HCT116 (cell line): Measurements from ENCODE around the gene NAALADL2. TPM values are rescaled to one million over a fixed set of nuclear protein-coding genes. Genes with fewer than 3 reads are reported as not detected.

ENCODE experiments used
- ATAC-seq: fragments of 200-7000 bp; cut with Tn5 transposase; 2 replicates; pipeline ENCODE4 v1.9.1; 2020; ENCODE audit warnings: mild to moderate bottlenecking, moderate library complexity
- BruUV-seq: library from RNA; stranded (reverse); fragments of 400-500 nt; replicated peaks from 2 replicates; lab custom pipeline; 2021; lab: Mats Ljungman, UMichigan
- CTCF ChIA-PET: fragments of 300-600 bp; sonication (Branson Sonifier 250); formaldehyde crosslinking; loops from one replicate; lab custom pipeline; 2021; ENCODE audit warnings: antibody characterized with exemption; lab: Charles Lee
- POLR2A ChIA-PET: fragments of 300-600, 350-600 bp; sonication (Branson Sonifier 250); formaldehyde crosslinking; loops from one replicate; lab custom pipeline; 2021; ENCODE audit warnings: antibody characterized with exemption; lab: Charles Lee
- RAD21 ChIA-PET, 2 experiments: fragments of 300-600 bp; sonication (Branson Sonifier 250); formaldehyde crosslinking; loops; one replicate each; lab custom pipeline; 2023; ENCODE audit warnings: low total read pairs in 2 of 2; ENCODE audit not compliant: uncharacterized antibody in 2 of 2, unreplicated experiment in 2 of 2, low non-redundant PET in 1 of 2; lab: Charles Lee
- DNase-seq: peaks from one replicate; pipeline ENCODE4 v3.0.0-alpha.2; 2010; ENCODE audit warnings: low read depth, low spot score
- H2AFZ ChIP-seq: fragments of 200-600 bp; shearing (Covaris generic), sonication (generic); 2 replicates; pipeline ENCODE4 v1.6.1; 2017; ENCODE audit warnings: low read depth, mixed run types, mixed read lengths, antibody characterized with exemption, low read length; ENCODE audit not compliant: poor library complexity, severe bottlenecking
- H3K27ac ChIP-seq: 2 replicates; pipeline ENCODE4 v1.5.1; 2012; ENCODE audit warnings: low read depth, low read length
- H3K27me3 ChIP-seq: fragments of 200-600 bp; sonication (generic); 2 replicates; pipeline ENCODE4 v1.6.1; 2016; ENCODE audit warnings: mixed run types, low read length, mixed read lengths; ENCODE audit not compliant: insufficient read depth
- H3K36me3 ChIP-seq, 2 experiments: fragments of 200-500 bp in 1 of 2; fragments of 200-600 bp in 1 of 2; sonication (Bioruptor generic) in 1 of 2; sonication (generic) in 1 of 2; 2 replicates each; pipeline versions ENCODE4 v1.5.1 to v1.6.1; 2014 to 2016; ENCODE audit warnings: low read length in 2 of 2, inconsistent platforms in 1 of 2, mixed read lengths in 1 of 2, mixed run types in 1 of 2; ENCODE audit not compliant: insufficient read depth in 2 of 2, control insufficient read depth in 1 of 2
- H3K4me1 ChIP-seq, 2 experiments: fragments of 200-600 bp in 1 of 2; sonication (generic) in 1 of 2; 2 replicates each; pipeline versions ENCODE4 v1.5.1 to v1.6.1; 2012 to 2017; ENCODE audit warnings: low read length in 2 of 2, inconsistent platforms in 1 of 2, mild to moderate bottlenecking in 1 of 2, mixed read lengths in 1 of 2, mixed run types in 1 of 2, moderate library complexity in 1 of 2; ENCODE audit not compliant: insufficient read depth in 2 of 2, control insufficient read depth in 1 of 2
- H3K4me2 ChIP-seq: fragments of 200-600 bp; sonication (generic); 2 replicates; pipeline ENCODE4 v1.6.1; 2017; ENCODE audit warnings: mixed run types, low read length, mixed read lengths
- H3K4me3 ChIP-seq, 2 experiments: fragments of 200-600 bp in 1 of 2; sonication (generic) in 1 of 2; replicated peaks in 1 of 2; 2 replicates each; pipeline ENCODE4 v1.5.1; 2011 to 2016; ENCODE audit warnings: low read length in 2 of 2, control low read depth in 1 of 2, low read depth in 1 of 2, mild to moderate bottlenecking in 1 of 2, mixed read lengths in 1 of 2, mixed run types in 1 of 2
- H3K79me2 ChIP-seq: fragments of 200-600 bp; sonication (generic); 2 replicates; pipeline ENCODE4 v1.6.1; 2017; ENCODE audit warnings: mild to moderate bottlenecking, mixed run types, low read length, moderate library complexity, mixed read lengths; ENCODE audit not compliant: insufficient read depth
- H3K9ac ChIP-seq: fragments of 200-600 bp; sonication (generic); 2 replicates; pipeline ENCODE4 v1.6.1; 2016; ENCODE audit warnings: low read length, mixed read lengths
- H3K9me2 ChIP-seq: fragments of 200-600 bp; sonication (generic), shearing (Covaris generic); 2 replicates; pipeline ENCODE4 v1.6.1; 2017; ENCODE audit warnings: mixed run types, mild to moderate bottlenecking, moderate library complexity; ENCODE audit not compliant: insufficient read depth
- H3K9me3 ChIP-seq, 2 experiments: fragments of 200-500 bp in 1 of 2; fragments of 200-600 bp in 1 of 2; sonication (Bioruptor generic) in 1 of 2; sonication (generic) in 1 of 2; 2 replicates each; pipeline ENCODE4 v1.6.1; 2014 to 2017; ENCODE audit warnings: low read length in 2 of 2, mixed read lengths in 2 of 2, inconsistent platforms in 1 of 2, low read depth in 1 of 2, mild to moderate bottlenecking in 1 of 2, mixed run types in 1 of 2, moderate library complexity in 1 of 2; ENCODE audit not compliant: control insufficient read depth in 1 of 2, insufficient read depth in 1 of 2
- H4K20me1 ChIP-seq: fragments of 200-600 bp; sonication (generic), shearing (Covaris generic); 2 replicates; pipeline ENCODE4 v1.6.1; 2017; ENCODE audit warnings: mixed run types, mild to moderate bottlenecking, moderate library complexity; ENCODE audit not compliant: insufficient read depth
- CBX3 ChIP-seq: IDR thresholded peaks from 2 replicates; pipeline ENCODE4 v1.6.1; 2012; ENCODE audit warnings: low read depth
- CEBPB ChIP-seq: IDR thresholded peaks from 2 replicates; pipeline ENCODE4 v1.6.1; 2012; ENCODE audit warnings: low read depth
- EGR1 ChIP-seq: IDR thresholded peaks from 2 replicates; pipeline ENCODE4 v1.6.1; 2012; ENCODE audit warnings: low read depth
- ELF1 ChIP-seq: IDR thresholded peaks from 2 replicates; pipeline ENCODE4 v1.6.1; 2012; ENCODE audit warnings: low read depth, borderline replicate concordance
- RAD21 ChIP-seq: IDR thresholded peaks from 2 replicates; pipeline ENCODE4 v1.6.1; 2012; ENCODE audit warnings: low read depth, mild to moderate bottlenecking
- SRF ChIP-seq: IDR thresholded peaks from 2 replicates; pipeline ENCODE4 v1.6.1; 2012; ENCODE audit warnings: low read depth
- TCF7L2 ChIP-seq: IDR thresholded peaks from 2 replicates; pipeline ENCODE4 v1.7.0; 2011; ENCODE audit warnings: borderline replicate concordance, inconsistent platforms; ENCODE audit not compliant: insufficient read depth, insufficient read length; ENCODE audit errors: extremely low read depth
- YY1 ChIP-seq: IDR thresholded peaks from 2 replicates; pipeline ENCODE4 v1.6.1; 2011; ENCODE audit warnings: low read length, low read depth, moderate library complexity, mild to moderate bottlenecking; ENCODE audit not compliant: insufficient replicate concordance; ENCODE audit errors: extremely low read depth
- intact Hi-C: fragments of 100-400 bp; cut with micrococcal nuclease; formaldehyde crosslinking; loops from 2 replicates; pipeline ENCODE4 v1.10.0; 2022
- total RNA-seq: library from RNA; stranded (reverse); gene quantifications from one replicate; pipeline ENCODE4 v1.2.1, GENCODE V29; 2021; ENCODE audit not compliant: unreplicated experiment
- TF ChIP-seq, protein P1 (sequence below): IDR thresholded peaks from 2 replicates; pipeline ENCODE4 v1.6.1; 2012
- TF ChIP-seq, protein P2 (sequence below), 3 experiments: fragments of 200-600 bp in 1 of 3; sonication (generic) in 1 of 3; IDR thresholded peaks in 2 of 3; conservative IDR thresholded peaks in 1 of 3; 2 replicates each; pipeline ENCODE4 v1.5.1; 2012 to 2017; ENCODE audit warnings: low read depth in 2 of 3, low read length in 2 of 3, antibody characterized with exemption in 1 of 3, borderline replicate concordance in 1 of 3, control low read depth in 1 of 3, mild to moderate bottlenecking in 1 of 3, mixed read lengths in 1 of 3, mixed run types in 1 of 3, moderate library complexity in 1 of 3; ENCODE audit not compliant: insufficient read depth in 1 of 3
- TF ChIP-seq, protein P3 (sequence below): IDR thresholded peaks from 2 replicates; pipeline ENCODE4 v1.6.1; 2012; ENCODE audit warnings: low read depth

The NAALADL2 gene
- total RNA-seq, 1 experiment from 2014 or later, result 2.9 TPM

- ChIA-PET CTCF (no interaction called here), POLR2A (no interaction called here), RAD21 (no interaction called here)
- Histone ChIP-seq H3K79me2 (no peaks in the 10 kb centered on the region), H3K9me3 (no peaks in the 10 kb centered on the region), H3K4me1 (no peaks in the 10 kb centered on the region; a peak in 1 of 4 replicates), H3K27ac (no peak overlapping the region), H3K9ac (no peak overlapping the region), H3K4me3 (no peak overlapping the region), H2AFZ (no peak overlapping the region), H3K36me3 (no peaks in the 10 kb centered on the region), H3K4me2 (no peak overlapping the region), H3K27me3 (no peaks in the 10 kb centered on the region), H3K9me2 (no peaks in the 10 kb centered on the region), H4K20me1 (no peaks in the 10 kb centered on the region)
- ATAC-seq (no peak), DNase-seq (no peak)
- TF ChIP-seq CEBPB, result 0 out of 2 replicates have a peak, but pooled peaks have one; percentile 19
- TF ChIP-seq YY1, result no peak
- intact Hi-C loops, result no loop called here
- BruUV-seq, result no TSS peak
These were observed 353.8 kb downstream of the NAALADL2 start for GRCh38 chr3:175212896-175213295.

DNA sequence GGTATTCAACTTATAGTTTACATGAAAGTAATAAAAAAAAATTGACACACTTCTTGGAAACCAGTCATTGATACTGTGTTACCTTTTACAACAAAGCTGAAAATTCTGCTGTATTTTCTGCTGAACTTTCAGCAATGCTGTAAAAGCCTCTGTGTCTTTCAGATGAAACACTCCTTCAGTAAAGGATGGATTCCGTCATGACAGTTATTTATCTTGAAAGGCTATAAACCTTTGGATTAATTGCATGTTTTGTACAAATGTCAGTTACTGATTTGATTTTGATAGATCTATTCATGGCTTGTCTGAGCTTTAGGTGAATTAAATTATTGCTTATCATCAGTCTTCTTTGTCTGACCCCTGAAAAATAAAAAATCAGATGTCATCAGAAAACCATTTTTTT lies 355.1 kb downstream of the NAALADL2 start:
- intact Hi-C loops, result no loop called here
- Histone ChIP-seq H3K36me3 (no peaks in the 10 kb centered on the region), H4K20me1 (no peaks in the 10 kb centered on the region), H3K4me1 (no peaks in the 10 kb centered on the region), H3K4me2 (no peak overlapping the region), H3K4me3 (no peak overlapping the region), H3K27me3 (no peaks in the 10 kb centered on the region)
- POLR2A ChIA-PET, result no interaction called here
- no peak for ATAC-seq
- TF ChIP-seq EGR1, result no peak
- TF ChIP-seq RAD21, result no peak
- no peak for TF ChIP-seq ELF1
- TF ChIP-seq SRF, result no peak
- TF ChIP-seq, protein P1, sequence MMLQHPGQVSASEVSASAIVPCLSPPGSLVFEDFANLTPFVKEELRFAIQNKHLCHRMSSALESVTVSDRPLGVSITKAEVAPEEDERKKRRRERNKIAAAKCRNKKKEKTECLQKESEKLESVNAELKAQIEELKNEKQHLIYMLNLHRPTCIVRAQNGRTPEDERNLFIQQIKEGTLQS, result no peak
- no peak for TF ChIP-seq CBX3
- no peak for TF ChIP-seq TCF7L2
- TF ChIP-seq, protein P2, sequence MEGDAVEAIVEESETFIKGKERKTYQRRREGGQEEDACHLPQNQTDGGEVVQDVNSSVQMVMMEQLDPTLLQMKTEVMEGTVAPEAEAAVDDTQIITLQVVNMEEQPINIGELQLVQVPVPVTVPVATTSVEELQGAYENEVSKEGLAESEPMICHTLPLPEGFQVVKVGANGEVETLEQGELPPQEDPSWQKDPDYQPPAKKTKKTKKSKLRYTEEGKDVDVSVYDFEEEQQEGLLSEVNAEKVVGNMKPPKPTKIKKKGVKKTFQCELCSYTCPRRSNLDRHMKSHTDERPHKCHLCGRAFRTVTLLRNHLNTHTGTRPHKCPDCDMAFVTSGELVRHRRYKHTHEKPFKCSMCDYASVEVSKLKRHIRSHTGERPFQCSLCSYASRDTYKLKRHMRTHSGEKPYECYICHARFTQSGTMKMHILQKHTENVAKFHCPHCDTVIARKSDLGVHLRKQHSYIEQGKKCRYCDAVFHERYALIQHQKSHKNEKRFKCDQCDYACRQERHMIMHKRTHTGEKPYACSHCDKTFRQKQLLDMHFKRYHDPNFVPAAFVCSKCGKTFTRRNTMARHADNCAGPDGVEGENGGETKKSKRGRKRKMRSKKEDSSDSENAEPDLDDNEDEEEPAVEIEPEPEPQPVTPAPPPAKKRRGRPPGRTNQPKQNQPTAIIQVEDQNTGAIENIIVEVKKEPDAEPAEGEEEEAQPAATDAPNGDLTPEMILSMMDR (IDR thresholded peaks at IDR 0.05 in 2 of 3, conservative IDR thresholded peaks at IDR 0.05 in 1 of 3; ENCODE audit: borderline replicate concordance in 1 of 3, insufficient read depth in 1 of 3, low read depth in 2 of 3, low read length in 2 of 3), result no peak
- TF ChIP-seq, protein P3, sequence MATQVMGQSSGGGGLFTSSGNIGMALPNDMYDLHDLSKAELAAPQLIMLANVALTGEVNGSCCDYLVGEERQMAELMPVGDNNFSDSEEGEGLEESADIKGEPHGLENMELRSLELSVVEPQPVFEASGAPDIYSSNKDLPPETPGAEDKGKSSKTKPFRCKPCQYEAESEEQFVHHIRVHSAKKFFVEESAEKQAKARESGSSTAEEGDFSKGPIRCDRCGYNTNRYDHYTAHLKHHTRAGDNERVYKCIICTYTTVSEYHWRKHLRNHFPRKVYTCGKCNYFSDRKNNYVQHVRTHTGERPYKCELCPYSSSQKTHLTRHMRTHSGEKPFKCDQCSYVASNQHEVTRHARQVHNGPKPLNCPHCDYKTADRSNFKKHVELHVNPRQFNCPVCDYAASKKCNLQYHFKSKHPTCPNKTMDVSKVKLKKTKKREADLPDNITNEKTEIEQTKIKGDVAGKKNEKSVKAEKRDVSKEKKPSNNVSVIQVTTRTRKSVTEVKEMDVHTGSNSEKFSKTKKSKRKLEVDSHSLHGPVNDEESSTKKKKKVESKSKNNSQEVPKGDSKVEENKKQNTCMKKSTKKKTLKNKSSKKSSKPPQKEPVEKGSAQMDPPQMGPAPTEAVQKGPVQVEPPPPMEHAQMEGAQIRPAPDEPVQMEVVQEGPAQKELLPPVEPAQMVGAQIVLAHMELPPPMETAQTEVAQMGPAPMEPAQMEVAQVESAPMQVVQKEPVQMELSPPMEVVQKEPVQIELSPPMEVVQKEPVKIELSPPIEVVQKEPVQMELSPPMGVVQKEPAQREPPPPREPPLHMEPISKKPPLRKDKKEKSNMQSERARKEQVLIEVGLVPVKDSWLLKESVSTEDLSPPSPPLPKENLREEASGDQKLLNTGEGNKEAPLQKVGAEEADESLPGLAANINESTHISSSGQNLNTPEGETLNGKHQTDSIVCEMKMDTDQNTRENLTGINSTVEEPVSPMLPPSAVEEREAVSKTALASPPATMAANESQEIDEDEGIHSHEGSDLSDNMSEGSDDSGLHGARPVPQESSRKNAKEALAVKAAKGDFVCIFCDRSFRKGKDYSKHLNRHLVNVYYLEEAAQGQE, result no peak
- TF ChIP-seq, all 23 proteins: peak for 0
- Histone ChIP-seq H3K79me2 (no peaks in the 10 kb centered on the region), H2AFZ (no peak overlapping the region), H3K27ac (no peak overlapping the region), H3K9ac (no peak overlapping the region), H3K9me3 (no peaks in the 10 kb centered on the region), H3K9me2 (no peaks in the 10 kb centered on the region)
- RAD21 ChIA-PET, result no interaction called here
- CTCF ChIA-PET, result no interaction called here
- DNase-seq, result no peak
- BruUV-seq, result no TSS peak
